ENCODE data around the gene TUBGCP6. TPM values are rescaled to one million over a fixed set of nuclear protein-coding genes. Genes with fewer than 3 reads are reported as not detected.
A peak's percentile ranks its signal among the peaks of the same experiment; 100 is the strongest.

The TUBGCP6 gene
- total and polyA plus RNA-seq, 2 donors (not counting 3 experiments of a cell fraction or from before 2014, with no cell fraction given): 33.1 to 45.3 TPM

GRCh38 chr22:50293441-50294318 is 48.9 kb upstream of the TUBGCP6 start:
- ChIA-PET POLR2A (interaction anchor here (0.9 to 2.0 kb wide), 2 partner anchors 11 to 13 kb away, joined by 4 to 9 read pairs; no protein-coding TSS in a partner anchor), CTCF (interaction anchor here (0.9 to 5.8 kb wide), 12 partner anchors 10 to 232 kb away, joined by 3 to 29 read pairs (median 8); partner anchors contain the start of gene DENND6B)
- no peaks in the 10 kb centered on the region for H3K27me3 ChIP-seq (ENCODE audit: control insufficient read depth in 2 of 2, insufficient read depth in 2 of 2, low read length in 2 of 2)
- H4K20me1 ChIP-seq (replicated peaks; ENCODE audit: control insufficient read depth, extremely low read depth, insufficient read depth, low read length): no peaks in the 10 kb centered on the region
- intact Hi-C loops (cut with micrococcal nuclease): loop anchor here (1.0 to 5.0 kb wide), 3 partner anchors 13 to 49 kb away; partner anchors contain the start of gene PPP6R2
- dilution Hi-C loops (cut with MboI; ENCODE audit: extremely low pct_ligation_motif_present, low sequenced_read_pairs): no loop called here
- H3K9ac ChIP-seq (replicated peaks; ENCODE audit: extremely low read depth, insufficient read depth, low read length): peak overlapping the region; percentile 67
- no peaks in the 10 kb centered on the region for H3K9me3 ChIP-seq (replicated peaks; ENCODE audit: control insufficient read depth, insufficient read depth, low read length)
- H3K36me3 ChIP-seq (ENCODE audit: control insufficient read depth in 2 of 2, extremely low read depth in 1 of 2, insufficient read depth in 2 of 2, low read length in 2 of 2): peaks cover 10 to 30% of the 10 kb centered on the region in 2 experiments
- H3K79me2 ChIP-seq (ENCODE audit: control insufficient read depth, insufficient read depth, low read length): peaks cover 81% of the 10 kb centered on the region
- peak overlapping the region in 2 of 3 experiments; percentile 6 to 22 for H3K4me3 ChIP-seq (replicated peaks in 1 of 3; ENCODE audit: insufficient read depth in 1 of 3, low read depth in 1 of 3, low read length in 3 of 3)
- H3K4me2 ChIP-seq (ENCODE audit: insufficient read depth, low read length): peak overlapping the region; percentile 40
- no peaks in the 10 kb centered on the region for H3K9me1 ChIP-seq (replicated peaks; ENCODE audit: control insufficient read depth, extremely low read depth, insufficient read depth, low read length)
- peak; percentile 14 for TF ChIP-seq POLR2AphosphoS5 (IDR thresholded peaks at IDR 0.05; ENCODE audit: insufficient read depth, low read depth, low read length)
- TF ChIP-seq FOS (IDR thresholded peaks at IDR 0.05; ENCODE audit: borderline replicate concordance, insufficient read depth, low read length): no peak
- TF ChIP-seq MYC (IDR thresholded peaks at IDR 0.05; ENCODE audit: low read depth, low read length): no peak
- TF ChIP-seq CTCF (IDR thresholded peaks at IDR 0.05; ENCODE audit: extremely low read depth in 1 of 2, insufficient read depth in 1 of 2, low read depth in 1 of 2, low read length in 2 of 2): peak in 1 of 2 donors; percentile 1
- no peak for TF ChIP-seq GATA2 (IDR thresholded peaks at IDR 0.05; ENCODE audit: insufficient read depth, insufficient read length, low read depth, low read length)
- no peak for TF ChIP-seq JUN (IDR thresholded peaks at IDR 0.05; ENCODE audit: borderline replicate concordance, insufficient read depth, insufficient read length, low read depth)
- no peak for TF ChIP-seq MAX (IDR thresholded peaks at IDR 0.05; ENCODE audit: insufficient read depth, insufficient read length)
- no peak for TF ChIP-seq EZH2 (IDR thresholded peaks at IDR 0.05; ENCODE audit: borderline replicate concordance, low read depth, low read length, severe bottlenecking)
- TF ChIP-seq POLR2A (IDR thresholded peaks at IDR 0.05; ENCODE audit: low read depth, low read length): peak; percentile 9
- peaks cover 20% of the 10 kb centered on the region for H3K4me1 ChIP-seq (ENCODE audit: control insufficient read depth, extremely low read depth, insufficient read depth, low read length)
- DNase-seq (ENCODE audit: low read depth, low spot score) (peak; percentile 83), FAIRE-seq (peak; percentile 90)
- no peak overlapping the region for H2AFZ ChIP-seq (ENCODE audit: low read depth, low read length)
- peak overlapping the region; percentile 92 for H3K27ac ChIP-seq (ENCODE audit: insufficient read depth, low read depth, low read length)
- BruUV-seq (replicated peaks): no TSS peak

Measured in endothelial cell of umbilical vein (primary cell).